ENCODE results near the gene C16orf92.
A peak's percentile ranks its signal among the peaks of the same experiment; 100 is the strongest.
"Not testable (repeated sequence)": the region's sequence is repeated elsewhere in the genome, so short reads cannot be mapped to it uniquely, and the experiment has no call there.

C16orf92 gene

GRCh38 chr16:30005341-30006094 lies 17.5 kb upstream of the C16orf92 start:
- peak; percentile 79 for DNase-seq (ENCODE audit: low spot score)

GRCh38 chr16:30006095-30006473 lies 16.9 kb upstream of the C16orf92 start:
- no peak for DNase-seq (ENCODE audit: low spot score)

- DNase-seq (ENCODE audit: low spot score), result no peak
Observed at GRCh38 chr16:30006659-30007377, 16.2 kb upstream of the C16orf92 start.

GRCh38 chr16:30007378-30007895 lies 15.6 kb upstream of the C16orf92 start:
- no peak for DNase-seq (ENCODE audit: low spot score)

- no peak for DNase-seq (ENCODE audit: low spot score)
Observed at GRCh38 chr16:30009085-30009862, 13.7 kb upstream of the C16orf92 start.

GRCh38 chr16:30009990-30010843 lies 12.8 kb upstream of the C16orf92 start:
- DNase-seq (ENCODE audit: low spot score), result no peak

GRCh38 chr16:30010844-30011713 lies 11.9 kb upstream of the C16orf92 start, which contains the start of gene DOC2A:
DOC2A (minus strand) TSS chr16:30011027; CDS start chr16:30010222, 805 bp downstream.
- no peak for DNase-seq (ENCODE audit: low spot score)

GRCh38 chr16:30011714-30012504 lies 11.1 kb upstream of the C16orf92 start:
- DNase-seq (ENCODE audit: low spot score), result no peak

- DNase-seq (ENCODE audit: low spot score), result not testable (repeated sequence)
Observed at GRCh38 chr16:30012598-30012997, 10.4 kb upstream of the C16orf92 start.

GRCh38 chr16:30015450-30015849 lies 7.5 kb upstream of the C16orf92 start:
- not testable (repeated sequence) for DNase-seq (ENCODE audit: low spot score)

GRCh38 chr16:30016555-30017276 lies 6.3 kb upstream of the C16orf92 start:
- no peak for DNase-seq (ENCODE audit: low spot score)

GRCh38 chr16:30017277-30017656 lies 5.7 kb upstream of the C16orf92 start:
- DNase-seq (ENCODE audit: low spot score), result no peak

- not testable (repeated sequence) for DNase-seq (ENCODE audit: low spot score)
Observed at GRCh38 chr16:30017937-30018336, 5.1 kb upstream of the C16orf92 start.

GRCh38 chr16:30018731-30019158 lies 4.3 kb upstream of the C16orf92 start:
- no peak for DNase-seq (ENCODE audit: low spot score)

- DNase-seq (ENCODE audit: low spot score), result no peak
Observed at GRCh38 chr16:30023586-30023985, 588 bp downstream of the C16orf92 start.

GRCh38 chr16:30024451-30024850 lies 1.5 kb downstream of the C16orf92 start:
- no peak for DNase-seq (ENCODE audit: low spot score)

GRCh38 chr16:30025156-30025555 lies 2.2 kb downstream of the C16orf92 start:
- no peak for DNase-seq (ENCODE audit: low spot score)

- DNase-seq (ENCODE audit: low spot score), result no peak
Observed at GRCh38 chr16:30025574-30025973, 2.6 kb downstream of the C16orf92 start.

GRCh38 chr16:30026449-30026848 lies 3.5 kb downstream of the C16orf92 start:
- no peak for DNase-seq (ENCODE audit: low spot score)

All from AG08395 (cell line).